T-helper 1 cell treated with Interleukin-12 subunit alpha and Interleukin-12 subunit beta and Interleukin-4 antibody, amounts not matched to agents 30 μg/mL and 1 μg/mL, for 36 hours (primary cell): Measurements from ENCODE around the gene RAB11A.

Experiments used
- H3K27ac Mint-ChIP-seq: one replicate; pipeline ENCODE4 v1.8.0; 2021; ENCODE audit warnings: mild to moderate bottlenecking, mixed read lengths
- H3K27me3 Mint-ChIP-seq: one replicate; pipeline ENCODE4 v1.8.0; 2021; ENCODE audit warnings: low read depth, mixed read lengths
- H3K36me3 Mint-ChIP-seq: one replicate; pipeline ENCODE4 v1.8.0; 2021; ENCODE audit warnings: low read depth, mixed read lengths
- H3K4me1 Mint-ChIP-seq: one replicate; pipeline ENCODE4 v1.8.0; 2021; ENCODE audit warnings: low read depth, mixed read lengths
- H3K4me3 Mint-ChIP-seq: one replicate; pipeline ENCODE4 v1.8.0; 2021; ENCODE audit warnings: mild to moderate bottlenecking, moderate library complexity, mixed read lengths
- H3K9me3 Mint-ChIP-seq: one replicate; pipeline ENCODE4 v1.8.0; 2021; ENCODE audit warnings: mixed read lengths

The RAB11A gene

DNA sequence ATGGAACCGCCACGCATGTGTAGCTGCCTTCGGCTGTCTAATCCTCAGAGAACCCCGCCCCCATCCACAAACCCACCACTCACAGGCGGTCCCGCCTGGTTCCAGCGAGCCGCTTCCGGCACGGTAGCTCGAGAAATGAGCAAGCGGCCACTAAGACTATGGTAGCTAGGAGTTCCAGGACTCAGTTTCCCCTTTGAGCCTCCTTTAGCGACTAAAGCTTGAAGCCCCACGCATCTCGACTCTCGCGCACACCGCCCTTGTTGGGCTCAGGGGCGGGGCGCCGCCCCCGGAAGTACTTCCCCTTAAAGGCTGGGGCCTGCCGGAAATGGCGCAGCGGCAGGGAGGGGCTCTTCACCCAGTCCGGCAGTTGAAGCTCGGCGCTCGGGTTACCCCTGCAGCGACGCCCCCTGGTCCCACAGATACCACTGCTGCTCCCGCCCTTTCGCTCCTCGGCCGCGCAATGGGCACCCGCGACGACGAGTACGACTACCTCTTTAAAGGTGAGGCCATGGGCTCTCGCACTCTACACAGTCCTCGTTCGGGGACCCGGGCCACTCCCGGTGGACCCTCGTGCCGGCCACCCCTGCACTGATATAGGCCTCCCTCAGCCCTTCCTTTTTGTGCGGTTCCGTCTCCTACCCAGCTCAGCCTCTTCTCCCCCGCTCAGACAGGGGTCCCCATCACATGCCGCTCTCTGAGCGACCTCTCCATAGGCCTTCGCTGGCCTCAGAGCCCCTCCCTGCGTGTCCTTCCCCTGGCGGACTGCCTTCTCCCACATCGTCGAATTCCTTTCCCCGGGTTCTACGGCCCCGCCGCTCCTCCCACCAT, at the start of gene RAB11A:
Gene RAB11A, plus strand, starts transcription at position 366 of the 828 bp plus-strand sequence. Its CDS starts 95 bp downstream, at position 461.
- Mint-ChIP-seq H3K4me3 (peak within 1 kb of the TSS; percentile 95), H3K36me3 (peaks cover 22% of the 10 kb centered on the region)

DNA sequence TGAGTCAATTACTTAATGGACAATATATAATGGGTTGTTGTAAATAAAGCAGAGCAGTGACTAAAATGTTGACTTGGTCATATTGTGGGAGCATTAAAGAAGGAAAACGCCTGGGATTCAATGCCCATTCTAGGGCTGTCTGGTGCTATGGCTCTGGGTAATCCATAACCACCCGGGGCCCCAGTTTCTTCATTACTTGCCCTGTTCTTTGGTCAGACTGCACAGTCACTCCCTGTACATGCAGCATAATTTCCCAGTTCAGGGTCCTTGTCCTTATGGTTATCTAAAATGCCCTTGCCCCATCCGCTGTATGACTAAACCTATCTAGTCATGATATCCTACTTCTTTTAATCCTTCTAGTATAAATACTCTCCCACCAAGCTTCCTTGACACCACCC, 49.7 kb upstream of the RAB11A start:
- Mint-ChIP-seq H3K27me3 (no peaks in the 10 kb centered on the region), H3K4me3 (no peak overlapping the region), H3K27ac (peak overlapping the region; percentile 81), H3K36me3 (peaks cover 8% of the 10 kb centered on the region), H3K9me3 (peaks cover 9% of the 10 kb centered on the region), H3K4me1 (peaks cover 49% of the 10 kb centered on the region)

More for the DNA sequence above, at the start of gene RAB11A:
- Mint-ChIP-seq H3K4me1 (peaks cover 21% of the 10 kb centered on the region), H3K27me3 (peaks cover 5% of the 10 kb centered on the region), H3K9me3 (peaks cover 2% of the 10 kb centered on the region), H3K27ac (peak within 1 kb of the TSS; percentile 93)

DNA sequence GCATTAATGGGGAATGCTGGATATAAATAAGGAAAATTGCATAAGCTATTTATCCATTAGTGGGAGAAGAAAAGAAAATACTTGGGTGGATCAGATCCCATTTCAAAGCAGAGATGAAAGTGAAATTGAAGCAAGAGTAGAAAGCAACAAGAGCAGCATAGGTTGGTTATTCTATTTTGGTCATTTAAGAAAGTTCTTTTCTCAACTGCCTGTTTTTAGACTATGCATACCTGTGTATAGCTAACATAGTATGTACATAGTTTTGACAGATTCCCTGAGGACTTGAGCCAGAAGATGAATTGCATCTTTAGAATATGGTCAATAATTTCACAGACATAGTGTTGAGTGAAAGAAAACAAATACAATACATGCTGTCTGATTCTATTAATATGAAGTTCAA, 48.2 kb upstream of the RAB11A start:
- Mint-ChIP-seq H3K36me3 (peaks cover 7% of the 10 kb centered on the region), H3K27me3 (no peaks in the 10 kb centered on the region), H3K4me1 (peaks cover 47% of the 10 kb centered on the region), H3K4me3 (no peak overlapping the region), H3K27ac (peak overlapping the region; percentile 55), H3K9me3 (peaks cover 8% of the 10 kb centered on the region)

DNA sequence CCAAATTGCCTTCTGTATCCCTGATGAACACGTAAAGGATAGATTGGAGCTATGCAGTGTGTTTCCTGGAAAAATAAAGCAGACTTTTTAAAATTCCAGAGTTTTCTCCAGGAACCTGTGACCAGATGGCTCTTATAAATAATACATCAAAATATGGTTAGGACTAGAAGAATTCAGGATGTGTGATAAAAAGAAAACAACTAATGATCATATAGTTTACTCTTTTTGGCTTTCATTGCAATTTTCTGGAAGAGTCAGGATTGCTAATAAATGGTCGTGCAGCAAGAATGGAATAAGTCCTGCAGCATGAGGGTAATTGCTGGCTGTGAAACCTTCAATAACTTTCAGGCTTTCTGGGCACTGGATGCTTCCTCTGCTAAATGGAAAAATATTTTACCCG, 47.0 kb upstream of the RAB11A start:
- H3K27me3 Mint-ChIP-seq = no peaks in the 10 kb centered on the region
- H3K36me3 Mint-ChIP-seq = peaks cover 4% of the 10 kb centered on the region
- H3K27ac Mint-ChIP-seq = no peak overlapping the region
- no peak overlapping the region for H3K4me3 Mint-ChIP-seq
- peaks cover 48% of the 10 kb centered on the region for H3K4me1 Mint-ChIP-seq
- peaks cover 4% of the 10 kb centered on the region for H3K9me3 Mint-ChIP-seq

DNA sequence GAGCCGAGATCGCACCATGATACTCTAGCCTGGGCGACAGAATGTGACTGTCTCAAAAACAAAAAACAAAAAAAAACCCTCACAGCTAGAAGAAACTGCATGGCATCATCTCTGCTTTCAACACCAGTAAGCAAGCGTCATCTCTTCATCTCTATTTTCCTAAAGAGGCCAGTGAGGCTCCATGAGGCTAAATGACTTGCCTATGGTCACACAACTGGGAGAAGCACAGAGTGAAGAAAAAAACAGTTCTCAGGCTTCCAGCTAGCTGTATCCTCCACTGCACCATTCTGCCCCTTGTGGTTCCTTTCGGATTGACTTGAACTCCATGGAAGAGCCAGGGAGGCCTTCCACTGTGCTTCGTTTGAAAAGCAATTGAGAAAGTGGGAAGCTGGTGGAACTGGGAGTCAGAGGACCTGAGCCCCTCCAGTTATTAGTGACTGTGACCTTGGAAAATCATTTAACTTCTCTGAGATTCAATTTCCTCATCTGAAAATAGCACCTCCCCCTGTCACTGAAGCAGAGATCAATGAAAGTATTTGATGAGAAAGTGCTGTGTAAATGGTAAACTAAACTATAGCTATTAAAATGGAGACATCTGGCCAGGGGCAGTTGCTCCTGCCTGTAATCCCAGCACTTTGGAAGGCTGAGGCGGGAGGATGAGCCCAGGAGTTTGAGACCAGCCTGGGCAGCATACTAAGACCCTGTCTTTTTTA, 45.1 kb upstream of the RAB11A start:
- Mint-ChIP-seq H3K27ac (no peak overlapping the region), H3K4me1 (peaks cover 51% of the 10 kb centered on the region), H3K36me3 (no peaks in the 10 kb centered on the region), H3K9me3 (no peaks in the 10 kb centered on the region), H3K27me3 (no peaks in the 10 kb centered on the region), H3K4me3 (no peak overlapping the region)

DNA sequence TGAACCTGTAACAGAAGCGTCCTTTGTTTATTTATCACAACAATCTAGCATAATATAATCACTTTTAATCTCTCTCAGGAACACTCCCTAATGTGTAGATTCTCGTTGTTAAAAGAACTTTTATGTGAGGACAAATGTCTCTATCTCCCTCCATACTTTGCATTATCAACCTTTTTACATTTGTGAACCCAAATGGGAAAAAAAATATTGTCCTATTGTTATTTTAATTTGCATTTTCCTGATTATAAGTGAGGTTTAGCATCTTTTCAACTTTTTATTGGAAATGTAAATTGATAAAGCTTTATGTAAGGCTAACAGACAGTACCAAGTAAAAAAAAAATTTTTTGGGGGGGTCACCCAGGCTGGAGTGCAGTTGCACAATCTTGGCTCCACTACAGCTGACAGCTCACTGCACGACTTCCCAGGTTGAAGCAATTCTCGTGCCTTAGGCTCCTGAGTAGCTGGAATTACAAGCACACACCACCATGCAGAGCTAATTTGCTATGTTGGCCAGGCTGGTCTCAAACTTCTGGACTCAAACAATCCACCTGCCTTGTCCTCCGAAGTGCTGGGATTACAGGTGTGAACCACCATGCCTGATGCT, 44.2 kb upstream of the RAB11A start:
- H3K27ac Mint-ChIP-seq = no peak overlapping the region
- peaks cover 47% of the 10 kb centered on the region for H3K4me1 Mint-ChIP-seq
- no peaks in the 10 kb centered on the region for H3K27me3 Mint-ChIP-seq
- no peaks in the 10 kb centered on the region for H3K9me3 Mint-ChIP-seq
- no peak overlapping the region for H3K4me3 Mint-ChIP-seq
- H3K36me3 Mint-ChIP-seq = no peaks in the 10 kb centered on the region

DNA sequence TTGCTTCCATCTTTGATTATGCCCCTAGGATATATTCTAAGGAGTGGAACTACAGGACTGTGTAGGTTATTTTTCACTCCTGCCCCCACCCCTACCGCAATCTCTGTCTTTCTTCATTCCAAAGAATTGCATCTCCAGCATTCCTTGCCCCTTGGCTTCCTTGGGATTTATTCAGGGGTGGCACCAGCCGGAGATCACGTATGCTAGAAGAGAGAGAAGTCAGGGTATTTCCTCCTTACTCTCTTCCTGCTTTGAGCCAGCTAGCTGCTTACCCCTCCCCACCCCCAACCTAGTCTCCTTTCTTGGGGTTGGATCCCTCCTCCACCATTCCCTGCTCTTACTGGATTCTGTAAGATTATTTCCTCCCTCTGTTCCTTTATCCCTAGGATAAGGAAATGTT, 42.2 kb upstream of the RAB11A start:
- Mint-ChIP-seq H3K27me3 (no peaks in the 10 kb centered on the region), H3K4me1 (peaks cover 44% of the 10 kb centered on the region), H3K9me3 (no peaks in the 10 kb centered on the region), H3K36me3 (no peaks in the 10 kb centered on the region), H3K27ac (peak overlapping the region; percentile 87), H3K4me3 (peak overlapping the region; percentile 51)

DNA sequence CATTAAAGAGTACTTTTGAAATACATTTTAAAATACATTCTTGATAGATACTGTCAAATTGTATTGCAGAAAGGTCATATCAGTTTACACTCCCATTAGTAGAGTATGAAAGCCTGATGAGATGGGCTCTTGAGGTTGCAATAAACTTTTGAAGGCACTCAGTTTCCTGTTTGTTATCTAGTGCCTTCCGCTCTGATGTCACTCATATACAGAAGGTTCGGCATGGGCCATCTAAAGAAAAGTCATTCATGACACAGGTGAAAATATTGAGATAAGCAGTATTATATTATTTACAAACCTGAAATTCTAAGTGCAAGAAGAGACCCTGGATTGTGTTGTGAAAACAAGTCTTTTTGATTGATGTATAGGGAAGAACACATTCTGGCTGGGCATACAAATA, 40.7 kb upstream of the RAB11A start:
- Mint-ChIP-seq H3K36me3 (no peaks in the 10 kb centered on the region), H3K4me1 (peaks cover 55% of the 10 kb centered on the region), H3K27me3 (no peaks in the 10 kb centered on the region), H3K27ac (peak overlapping the region; percentile 90), H3K4me3 (peak overlapping the region; percentile 43), H3K9me3 (no peaks in the 10 kb centered on the region)

DNA sequence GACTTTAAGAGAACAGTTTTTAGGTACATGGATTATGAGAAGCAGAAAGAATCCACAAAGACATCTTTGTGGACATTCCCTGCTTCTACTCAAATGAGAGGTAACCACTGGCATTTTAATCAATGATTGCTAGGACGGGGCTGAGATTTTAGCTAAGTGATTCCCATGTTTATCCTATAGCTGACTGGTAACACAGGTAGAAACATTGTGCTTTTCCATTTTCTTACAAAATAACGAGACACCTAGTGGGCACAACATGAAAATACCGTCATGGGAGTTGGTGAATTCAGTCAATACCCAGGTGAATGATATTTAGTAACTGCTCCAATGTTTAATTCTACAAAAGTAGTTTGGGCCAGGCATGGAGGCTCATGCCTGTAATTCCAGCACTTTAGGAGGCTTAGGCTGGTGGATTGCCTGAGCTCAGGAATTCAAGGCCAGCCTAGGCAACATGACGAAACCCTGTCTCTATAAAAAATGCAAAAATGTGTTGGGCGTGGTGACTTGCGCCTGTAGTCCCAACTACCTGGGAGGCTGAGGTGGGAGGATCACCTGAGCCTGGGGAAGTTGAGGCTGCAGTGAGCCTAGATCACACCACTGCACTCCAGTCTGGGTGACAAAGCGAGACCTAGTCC, 40.0 kb upstream of the RAB11A start:
- H3K9me3 Mint-ChIP-seq = no peaks in the 10 kb centered on the region
- H3K27ac Mint-ChIP-seq = peak overlapping the region; percentile 90
- H3K27me3 Mint-ChIP-seq = no peaks in the 10 kb centered on the region
- peaks cover 57% of the 10 kb centered on the region for H3K4me1 Mint-ChIP-seq
- H3K4me3 Mint-ChIP-seq = peak overlapping the region; percentile 43
- H3K36me3 Mint-ChIP-seq = no peaks in the 10 kb centered on the region

DNA sequence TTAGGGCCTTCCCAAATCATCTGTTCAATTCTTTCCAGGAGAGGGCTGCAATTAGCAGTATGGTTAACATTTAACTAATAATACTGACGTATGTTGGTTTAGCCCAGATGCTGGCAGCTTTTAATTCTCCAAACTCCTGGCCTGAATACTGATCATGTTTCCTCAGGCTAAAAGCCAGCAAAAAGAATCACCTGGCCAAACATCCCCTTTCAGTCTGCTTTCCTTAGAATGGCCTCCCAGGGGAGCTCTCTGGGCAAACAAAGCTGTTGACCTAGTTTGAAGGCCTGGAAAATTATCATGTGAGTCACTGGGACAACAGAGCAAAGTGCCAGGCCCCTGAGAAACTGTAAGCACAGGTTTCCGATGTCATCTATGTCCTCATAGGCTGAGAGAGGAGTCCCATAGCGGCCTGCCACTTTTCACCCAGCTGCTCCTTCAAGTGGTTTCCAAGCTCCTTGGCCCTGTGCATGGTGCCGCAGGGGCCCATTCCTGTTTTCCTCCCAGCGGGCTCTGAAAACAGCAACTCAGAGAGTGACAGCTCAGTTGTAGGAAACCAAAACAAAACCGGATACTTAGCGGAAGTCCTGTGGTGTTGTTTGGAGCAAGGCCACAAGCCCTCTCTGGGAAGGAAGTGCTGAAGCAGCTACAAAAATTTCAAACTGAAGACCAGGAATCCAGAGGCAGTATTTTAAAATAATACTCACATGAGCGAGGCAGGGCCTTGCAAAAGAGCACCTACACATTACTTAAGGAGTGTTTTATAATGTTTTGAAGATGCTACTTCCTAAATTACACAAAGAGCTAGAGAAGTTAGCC, 36.5 kb upstream of the RAB11A start:
- H3K4me3 Mint-ChIP-seq = peak overlapping the region; percentile 74
- peak overlapping the region; percentile 96 for H3K27ac Mint-ChIP-seq
- no peaks in the 10 kb centered on the region for H3K27me3 Mint-ChIP-seq
- no peaks in the 10 kb centered on the region for H3K9me3 Mint-ChIP-seq
- H3K4me1 Mint-ChIP-seq = peaks cover 51% of the 10 kb centered on the region
- no peaks in the 10 kb centered on the region for H3K36me3 Mint-ChIP-seq

DNA sequence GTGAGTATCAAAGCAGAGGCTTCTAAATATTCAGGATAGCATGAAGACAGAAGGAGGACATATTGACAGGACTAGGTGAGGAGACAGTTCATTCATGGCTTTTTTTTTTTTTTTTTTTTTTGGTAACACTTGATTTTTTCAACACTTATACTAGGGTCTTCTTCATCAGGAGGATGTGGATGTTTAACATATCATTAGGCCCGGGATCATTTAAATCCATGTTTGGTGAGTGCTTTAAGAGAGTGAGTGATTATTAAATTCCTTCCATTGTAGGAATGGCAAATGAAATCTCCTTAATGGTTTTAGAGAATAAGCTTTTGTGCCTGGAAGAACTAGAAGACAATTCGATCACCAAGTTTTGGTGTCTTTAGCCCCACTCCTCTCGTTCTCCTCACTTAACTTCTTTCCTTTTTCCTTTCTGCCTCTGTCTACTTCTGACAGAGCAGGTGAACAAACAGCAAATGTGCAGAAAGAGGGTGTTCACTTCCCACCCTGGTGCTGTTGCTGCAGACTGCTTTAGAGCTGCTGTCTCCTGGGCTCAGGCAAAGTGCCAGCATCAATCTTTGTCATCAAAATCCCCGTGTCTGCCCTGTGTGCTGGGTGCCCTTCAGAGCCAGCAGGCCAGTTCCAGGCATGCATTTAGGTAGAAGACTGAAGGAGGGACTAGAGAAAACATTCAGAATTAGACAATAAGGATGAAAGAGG, 35.6 kb upstream of the RAB11A start:
- no peaks in the 10 kb centered on the region for H3K27me3 Mint-ChIP-seq
- H3K36me3 Mint-ChIP-seq = no peaks in the 10 kb centered on the region
- H3K4me3 Mint-ChIP-seq = peak overlapping the region; percentile 74
- no peaks in the 10 kb centered on the region for H3K9me3 Mint-ChIP-seq
- peaks cover 42% of the 10 kb centered on the region for H3K4me1 Mint-ChIP-seq
- peak overlapping the region; percentile 96 for H3K27ac Mint-ChIP-seq

DNA sequence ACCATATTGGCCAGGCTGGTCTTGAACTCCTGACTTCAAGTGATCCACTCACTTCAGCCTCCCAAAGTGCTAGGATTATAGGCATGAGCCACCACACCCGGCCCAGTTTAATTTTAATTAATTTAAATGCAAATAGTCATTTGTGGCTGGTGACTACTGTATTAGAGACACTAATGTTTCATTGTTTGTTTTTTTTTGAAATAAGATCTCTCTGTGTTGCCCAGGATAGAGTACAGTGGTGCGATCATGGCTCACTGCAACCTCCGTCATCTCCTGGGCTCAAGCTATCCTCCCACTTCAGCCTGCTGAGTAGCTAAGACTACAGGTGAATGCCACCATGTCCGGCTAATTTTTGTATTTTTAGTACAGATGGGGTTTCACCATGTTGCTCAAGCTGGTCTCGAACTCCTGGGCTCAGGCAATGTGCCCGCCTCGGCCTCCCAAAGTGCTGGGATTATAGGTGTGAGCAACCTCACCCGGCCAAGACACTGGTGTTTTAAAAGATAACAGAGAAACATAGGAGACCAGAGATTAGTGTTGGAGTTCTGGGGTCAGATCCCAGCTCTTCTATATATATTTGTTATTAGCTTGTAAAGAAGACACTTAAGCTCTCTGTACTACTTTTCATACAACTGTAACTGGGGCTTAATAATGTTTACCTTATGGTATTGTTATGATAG, 34.5 kb upstream of the RAB11A start:
- Mint-ChIP-seq H3K36me3 (no peaks in the 10 kb centered on the region), H3K27ac (peak overlapping the region; percentile 65), H3K4me3 (no peak overlapping the region), H3K9me3 (no peaks in the 10 kb centered on the region), H3K4me1 (peaks cover 33% of the 10 kb centered on the region), H3K27me3 (no peaks in the 10 kb centered on the region)

DNA sequence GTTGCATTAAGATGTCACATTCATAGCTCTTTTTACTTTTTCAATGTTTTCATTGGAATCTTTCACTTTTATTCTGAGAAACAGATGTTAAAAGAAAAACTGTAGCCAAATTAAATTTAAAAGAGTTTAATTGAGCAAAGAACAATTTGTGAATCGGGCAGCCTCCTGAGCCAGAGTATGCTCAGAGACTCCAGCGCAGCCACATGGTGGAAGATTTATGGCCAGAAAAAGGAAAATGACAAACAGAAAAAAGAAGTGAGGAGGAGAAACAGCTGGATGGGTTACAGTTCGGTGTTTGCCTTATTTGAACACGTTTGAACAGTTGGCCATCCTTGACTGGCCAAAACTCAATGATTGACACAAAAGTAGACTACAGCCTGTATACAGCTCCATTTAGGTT, 33.8 kb upstream of the RAB11A start:
- no peak overlapping the region for H3K4me3 Mint-ChIP-seq
- no peaks in the 10 kb centered on the region for H3K36me3 Mint-ChIP-seq
- H3K27ac Mint-ChIP-seq = no peak overlapping the region
- no peaks in the 10 kb centered on the region for H3K9me3 Mint-ChIP-seq
- no peaks in the 10 kb centered on the region for H3K27me3 Mint-ChIP-seq
- peaks cover 30% of the 10 kb centered on the region for H3K4me1 Mint-ChIP-seq
